Measurements from ENCODE around the gene TNFAIP8L1.

GRCh38 chr19:4609878-4610511, 29.3 kb upstream of the TNFAIP8L1 start:
- TF ChIP-seq CTCF (conservative IDR thresholded peaks at IDR 0.05; ENCODE audit: low read length) (no peak), EZH2phosphoT487 (IDR thresholded peaks at IDR 0.05; ENCODE audit: borderline replicate concordance) (no peak)

Data from Loucy (cell line).